Breast epithelium (tissue), 3 donors: Measurements from ENCODE around the gene MACROD2.

ENCODE experiments used
- POLR2A ChIP-seq: fragments of 450-650 bp; IDR thresholded peaks from one replicate; pipeline ENCODE4 v1.6.1; 2016; ENCODE audit warnings: antibody characterized with exemption, mild to moderate bottlenecking, moderate library complexity
- TF ChIP-seq, protein P1 (sequence below), 3 donors: fragments of 450-650 bp; IDR thresholded peaks; one replicate each; pipeline ENCODE4 v1.5.1; 2016 to 2017; ENCODE audit warnings: antibody characterized with exemption in 3 of 3, mild to moderate bottlenecking in 3 of 3, moderate library complexity in 3 of 3

DNA sequence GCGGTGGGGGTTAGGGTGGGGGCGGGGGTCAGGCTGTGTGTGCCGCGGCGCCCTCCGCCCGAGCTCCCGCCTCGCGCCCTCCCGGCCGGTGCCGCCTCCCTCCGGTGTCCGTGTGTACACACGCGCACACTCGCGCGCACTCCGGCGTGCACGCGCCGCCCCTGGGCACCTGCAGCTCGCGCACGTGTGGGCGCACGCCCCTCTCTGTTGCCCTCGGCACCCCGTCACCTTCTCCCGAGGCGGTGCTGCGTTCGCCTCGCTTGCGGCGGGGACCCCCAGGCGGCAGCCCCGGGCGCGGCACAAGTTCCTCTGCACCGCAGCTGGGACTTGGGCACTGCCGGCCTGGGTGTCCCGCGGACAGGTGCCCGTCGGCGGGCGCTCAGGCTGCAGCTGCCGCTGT is 525 bp downstream of the MACROD2 start:
- no peak for TF ChIP-seq POLR2A
- TF ChIP-seq, protein P1, sequence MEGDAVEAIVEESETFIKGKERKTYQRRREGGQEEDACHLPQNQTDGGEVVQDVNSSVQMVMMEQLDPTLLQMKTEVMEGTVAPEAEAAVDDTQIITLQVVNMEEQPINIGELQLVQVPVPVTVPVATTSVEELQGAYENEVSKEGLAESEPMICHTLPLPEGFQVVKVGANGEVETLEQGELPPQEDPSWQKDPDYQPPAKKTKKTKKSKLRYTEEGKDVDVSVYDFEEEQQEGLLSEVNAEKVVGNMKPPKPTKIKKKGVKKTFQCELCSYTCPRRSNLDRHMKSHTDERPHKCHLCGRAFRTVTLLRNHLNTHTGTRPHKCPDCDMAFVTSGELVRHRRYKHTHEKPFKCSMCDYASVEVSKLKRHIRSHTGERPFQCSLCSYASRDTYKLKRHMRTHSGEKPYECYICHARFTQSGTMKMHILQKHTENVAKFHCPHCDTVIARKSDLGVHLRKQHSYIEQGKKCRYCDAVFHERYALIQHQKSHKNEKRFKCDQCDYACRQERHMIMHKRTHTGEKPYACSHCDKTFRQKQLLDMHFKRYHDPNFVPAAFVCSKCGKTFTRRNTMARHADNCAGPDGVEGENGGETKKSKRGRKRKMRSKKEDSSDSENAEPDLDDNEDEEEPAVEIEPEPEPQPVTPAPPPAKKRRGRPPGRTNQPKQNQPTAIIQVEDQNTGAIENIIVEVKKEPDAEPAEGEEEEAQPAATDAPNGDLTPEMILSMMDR (IDR thresholded peaks at IDR 0.05) = no peak
